Activated CD4-positive, alpha-beta T cell treated with anti-CD3 and anti-CD28 coated beads for 24 hours (primary cell): ENCODE data around the gene NR2C1.
"Not testable (repeated sequence)": the region's sequence is repeated elsewhere in the genome, so short reads cannot be mapped to it uniquely, and the experiment has no call there.

Source experiments
- DNase-seq, 2 donors: peaks; one replicate each; pipeline ENCODE4 v3.0.0-alpha.2; 2020; ENCODE audit warnings: low read depth in 2 of 2

NR2C1 gene

DNA sequence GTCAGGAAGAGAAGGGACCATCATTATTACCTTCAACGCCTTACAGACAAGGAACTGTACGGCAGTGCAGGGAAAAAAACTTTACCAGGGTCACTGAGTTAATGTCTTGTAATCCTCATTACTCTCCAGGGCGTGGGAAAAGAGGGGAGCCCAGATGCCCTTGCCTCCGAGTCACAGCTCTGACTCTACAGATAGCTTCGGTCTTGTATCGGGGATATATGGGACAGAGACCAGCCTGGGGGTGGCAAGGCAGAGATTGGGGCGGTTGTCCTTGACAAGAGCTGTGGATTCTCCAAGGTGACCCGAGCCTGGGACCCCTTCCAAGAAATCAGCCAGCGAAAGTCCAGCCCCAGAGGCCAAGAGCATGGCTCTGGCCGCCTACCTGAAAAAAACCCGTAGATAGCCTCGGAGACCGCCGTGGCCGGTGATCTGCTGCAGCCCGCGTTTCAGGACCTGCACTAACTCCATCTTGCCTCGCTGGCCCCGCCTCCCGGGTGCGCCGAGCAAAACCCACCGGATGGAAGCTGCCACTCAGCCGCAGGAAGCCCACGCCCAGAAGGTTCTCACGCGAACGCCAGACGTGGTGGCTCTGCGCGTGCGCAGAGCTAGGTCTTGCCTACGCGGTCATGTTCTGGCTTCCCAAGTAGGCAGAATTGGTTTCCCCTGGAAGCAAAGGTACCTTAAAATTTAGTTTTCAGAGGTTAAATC, 70.1 kb downstream of the NR2C1 start, which contains the start of gene NDUFA12:
Gene NDUFA12, minus strand, starts transcription at position 485 of the 708 bp plus-strand sequence. Its CDS starts 17 bp downstream, at position 468.
- peak; percentile 88 to 93 for DNase-seq

DNA sequence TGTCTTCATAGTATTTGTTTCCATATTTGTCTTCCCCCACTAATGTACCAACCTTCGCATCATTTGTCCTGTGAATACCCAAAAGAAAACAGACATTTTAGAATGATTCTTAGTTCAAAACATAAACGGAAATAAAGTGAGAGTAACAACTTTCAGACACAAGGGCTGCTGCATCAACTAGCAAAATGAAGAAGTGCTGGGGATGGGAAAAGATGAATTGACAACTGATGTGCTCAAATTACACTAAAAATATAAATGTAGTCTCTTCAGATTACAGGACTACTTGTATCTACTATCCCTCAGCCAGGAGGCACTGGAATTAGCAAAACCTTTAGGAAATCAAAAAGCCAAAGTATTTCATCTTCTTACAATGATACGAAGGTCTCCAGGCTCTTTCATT, 70.7 kb downstream of the NR2C1 start:
- no peak for DNase-seq

DNA sequence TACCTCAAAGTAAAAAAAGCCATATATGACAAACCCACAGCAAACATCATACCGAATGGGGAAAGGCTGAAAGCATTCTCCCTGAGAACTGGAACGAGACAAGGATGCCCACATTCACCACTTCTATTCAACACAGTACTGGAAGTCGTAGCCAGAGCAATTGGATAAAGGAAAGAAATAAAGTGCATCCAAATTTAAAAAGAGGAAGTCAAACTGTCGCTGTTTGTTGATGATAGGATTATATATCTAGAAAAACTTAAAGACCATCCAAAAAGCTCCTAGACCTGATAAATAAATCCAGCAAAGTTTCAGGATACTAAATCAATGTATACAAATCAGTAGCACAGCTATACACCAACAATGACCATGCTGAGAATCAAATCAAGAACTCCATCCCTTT, 75.1 kb downstream of the NR2C1 start:
- no peak for DNase-seq

DNA sequence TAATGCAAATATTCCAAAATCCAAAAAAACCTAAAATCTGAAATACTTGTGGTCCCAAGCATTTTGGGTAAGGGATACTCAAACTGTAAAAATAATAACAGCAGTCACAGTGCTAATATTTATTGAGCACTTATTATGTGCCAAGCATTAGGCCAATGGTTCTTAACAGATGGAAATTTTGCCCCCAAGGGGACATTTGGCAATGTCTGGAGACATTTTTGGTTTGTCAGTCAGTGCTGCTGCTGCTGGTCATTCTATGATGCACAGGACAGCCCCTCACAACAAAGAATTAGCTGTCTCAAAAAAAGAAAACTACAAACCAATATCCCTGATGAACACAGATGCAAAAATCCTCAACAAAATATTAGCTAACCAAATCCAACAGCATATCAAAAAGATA, 75.7 kb downstream of the NR2C1 start:
- no peak for DNase-seq

DNA sequence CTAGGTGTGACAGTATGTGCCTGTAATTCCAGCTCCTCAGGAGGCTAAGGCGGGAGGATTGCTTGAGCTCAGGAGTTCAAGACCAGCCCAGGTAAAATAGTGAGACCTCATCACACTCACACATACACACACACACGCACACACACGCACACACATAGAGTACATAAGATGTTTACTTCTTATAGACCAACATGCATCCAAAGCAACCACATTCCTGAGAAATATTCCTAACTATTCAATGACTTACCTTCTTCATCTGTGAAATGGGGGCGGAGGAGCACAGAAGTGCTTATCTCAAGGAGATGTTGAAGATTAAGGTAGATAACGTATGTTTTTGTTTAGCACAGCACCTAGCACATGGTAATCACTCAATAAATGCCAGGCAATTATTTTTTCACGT, 76.4 kb downstream of the NR2C1 start:
- DNase-seq = no peak

DNA sequence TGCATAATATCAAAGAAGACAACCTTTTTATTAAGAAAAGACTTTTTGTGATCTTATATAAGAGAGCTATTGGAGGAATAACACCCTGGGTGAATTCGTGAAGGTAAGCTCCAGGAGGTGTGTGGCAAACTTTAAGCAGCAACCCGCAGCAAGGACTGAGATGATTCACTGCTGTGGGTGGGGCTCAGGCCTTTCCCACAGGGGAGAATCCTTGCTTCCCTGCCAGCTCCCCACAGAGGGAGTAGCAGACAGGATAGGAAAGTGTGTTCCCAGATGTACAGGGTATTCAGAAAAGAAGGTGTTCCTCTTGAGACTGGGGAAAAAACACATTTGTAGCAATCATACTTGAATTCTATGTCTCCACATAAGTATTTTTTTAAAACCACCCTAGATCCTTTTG, 79.1 kb downstream of the NR2C1 start:
- no peak for DNase-seq

DNA sequence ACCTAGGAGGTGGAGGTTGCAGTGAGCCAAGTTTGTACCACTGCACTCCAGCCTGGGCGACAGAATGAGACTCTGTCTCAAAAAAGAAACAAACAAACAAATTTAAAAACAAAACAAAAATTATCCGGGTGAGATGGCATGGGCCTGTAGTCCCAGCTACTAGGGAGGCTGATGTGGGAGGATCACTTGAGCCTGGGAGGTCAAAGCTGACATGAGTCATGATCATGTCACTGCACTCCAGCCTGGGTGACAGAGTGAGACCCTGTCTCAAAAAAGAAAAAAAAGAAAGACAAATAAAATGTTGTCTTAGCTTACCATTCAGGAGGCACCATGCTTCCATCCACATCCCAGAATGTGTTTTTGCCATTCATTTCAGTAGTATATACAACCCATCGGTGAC, 79.6 kb downstream of the NR2C1 start:
- not testable (repeated sequence) for DNase-seq

DNA sequence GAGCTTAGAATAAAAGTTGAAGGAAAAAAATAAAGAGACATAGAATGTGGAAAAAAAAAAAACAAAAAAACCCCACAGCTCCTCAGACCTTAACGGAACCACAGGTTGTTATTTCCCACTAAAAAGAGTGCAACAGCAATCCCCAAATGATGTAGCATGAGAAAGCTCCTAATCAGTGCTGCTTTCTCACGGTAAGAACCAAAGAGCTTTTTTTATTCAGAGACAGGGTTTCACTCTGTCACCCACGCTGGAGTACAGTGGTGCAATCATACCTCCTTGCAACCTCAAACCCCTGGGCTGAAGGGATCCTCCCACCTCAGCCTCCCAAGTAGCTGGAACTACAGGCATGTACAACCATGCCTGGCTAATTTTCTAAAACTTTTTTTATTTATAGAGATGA, 83.2 kb downstream of the NR2C1 start:
- no peak for DNase-seq

DNA sequence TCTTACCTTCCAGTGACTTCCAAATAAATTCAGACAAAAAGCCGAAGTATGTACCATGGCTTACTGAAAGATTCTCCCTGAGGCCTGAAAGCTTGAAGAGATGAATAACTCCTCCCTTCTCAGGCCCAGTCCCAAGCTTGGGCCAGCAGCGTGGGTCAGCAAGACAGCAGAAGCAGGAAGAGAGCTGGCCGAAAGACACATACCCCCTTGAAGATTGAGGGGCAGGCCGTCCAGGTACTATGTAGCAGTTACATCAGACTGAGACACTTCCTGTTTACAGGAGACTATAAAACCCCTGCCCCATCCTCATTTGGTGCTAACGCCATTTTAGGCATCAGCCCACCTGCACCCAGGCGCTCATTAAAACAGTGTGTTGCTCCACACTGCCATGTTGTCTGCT, 84.9 kb downstream of the NR2C1 start:
- DNase-seq = no peak

DNA sequence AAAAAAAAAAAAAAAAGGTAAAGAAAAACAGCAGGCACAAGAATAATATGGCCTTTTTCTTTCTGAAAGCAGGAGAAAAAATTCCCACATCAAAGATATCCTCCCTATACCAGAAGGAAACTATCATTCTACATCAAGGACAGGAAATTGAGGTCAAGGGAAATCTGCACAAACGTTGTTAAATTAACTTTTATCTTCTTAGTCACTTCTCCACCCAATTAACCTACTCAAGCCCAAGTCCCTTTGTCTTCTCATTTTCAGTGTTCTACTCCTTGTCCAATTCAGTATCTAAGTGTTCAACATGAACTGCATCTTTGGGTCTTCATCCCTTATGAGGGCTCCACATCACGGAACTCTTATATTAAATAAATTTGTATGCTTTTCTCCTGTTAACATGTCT, 85.6 kb downstream of the NR2C1 start:
- no peak for DNase-seq

DNA sequence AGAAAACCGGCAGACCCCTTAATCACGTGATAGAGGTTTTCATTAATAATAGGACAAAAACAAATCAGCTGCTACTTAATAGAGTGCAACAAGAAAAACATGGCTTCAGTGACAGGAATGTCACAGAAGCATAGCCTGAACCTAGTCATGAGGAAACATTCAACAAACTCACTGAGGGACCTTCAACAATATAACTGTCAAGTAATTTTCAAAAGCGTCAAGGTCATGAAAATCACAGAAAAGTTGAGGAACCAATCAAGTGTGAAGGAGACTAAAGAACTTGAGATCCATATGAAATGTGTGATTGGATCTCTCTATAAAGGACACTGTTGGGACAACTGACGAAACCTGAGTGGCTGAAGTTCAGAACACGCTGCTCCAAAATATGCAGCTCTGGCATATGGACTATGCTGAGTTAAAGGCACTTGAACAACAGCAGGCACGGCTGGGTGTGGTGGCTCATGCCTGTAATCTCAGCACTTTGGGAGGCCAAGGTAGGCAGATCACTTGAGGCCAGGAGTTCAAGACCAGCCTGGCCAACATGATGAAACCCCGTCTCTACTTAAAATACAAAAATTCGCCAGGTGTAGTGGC, 86.2 kb downstream of the NR2C1 start:
- DNase-seq = no peak

DNA sequence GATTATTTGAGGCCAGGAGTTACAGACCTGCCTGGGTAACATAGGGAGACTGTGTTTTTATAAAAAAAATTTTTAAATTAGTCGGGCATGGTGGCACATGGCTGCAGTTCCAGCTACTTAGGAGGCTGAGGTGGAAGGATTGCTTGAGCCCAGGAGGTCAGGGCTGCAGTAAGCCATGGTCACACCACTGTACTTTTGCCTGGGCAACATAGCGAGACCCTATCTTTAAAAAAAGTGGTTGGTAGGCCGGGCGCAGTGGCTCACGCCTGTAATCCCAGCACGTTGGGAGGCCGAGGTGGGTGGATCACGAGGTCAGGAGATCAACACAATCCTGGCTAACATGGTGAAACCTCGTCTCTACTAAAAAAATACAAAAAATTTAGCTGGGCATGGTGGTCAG, 88.3 kb downstream of the NR2C1 start:
- not testable (repeated sequence) for DNase-seq

DNA sequence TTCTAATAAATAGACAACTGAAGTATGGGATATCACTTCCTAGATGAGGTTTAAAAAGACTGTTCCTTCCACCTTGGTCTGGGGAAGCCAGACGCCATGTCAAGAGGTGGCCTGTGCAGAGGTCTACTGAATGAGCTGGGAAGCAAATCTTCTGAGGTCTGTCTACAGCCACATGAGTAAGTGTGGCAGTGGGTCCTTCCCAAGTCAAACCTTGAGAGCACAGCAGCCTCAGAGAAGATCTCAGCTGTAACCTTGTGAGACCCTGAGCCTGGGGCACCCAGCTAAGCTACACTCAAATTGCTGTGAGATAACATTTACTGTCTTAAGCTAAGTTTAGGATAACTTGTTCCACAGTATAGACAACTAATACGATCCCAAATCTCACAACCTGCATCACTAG, 90.1 kb downstream of the NR2C1 start:
- DNase-seq = no peak

DNA sequence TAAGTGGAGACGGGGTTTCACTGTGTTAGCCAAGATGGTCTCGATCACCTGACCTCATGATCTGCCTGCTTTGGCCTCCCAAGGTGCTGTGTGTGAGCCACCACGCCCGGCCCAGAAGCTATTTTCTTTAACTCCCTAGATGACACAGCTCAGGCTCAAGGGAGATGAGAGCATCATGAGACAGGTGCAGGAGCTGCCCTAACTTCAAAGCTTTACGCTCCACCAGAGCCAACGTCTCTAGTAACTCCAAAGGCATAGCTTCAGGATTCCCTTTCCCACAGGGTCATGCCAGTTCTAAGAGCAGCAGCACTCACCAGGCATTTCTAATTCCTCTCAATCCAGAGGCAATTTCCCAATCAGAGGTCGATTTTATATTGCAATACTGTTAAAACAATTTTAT, 91.0 kb downstream of the NR2C1 start:
- no peak for DNase-seq

DNA sequence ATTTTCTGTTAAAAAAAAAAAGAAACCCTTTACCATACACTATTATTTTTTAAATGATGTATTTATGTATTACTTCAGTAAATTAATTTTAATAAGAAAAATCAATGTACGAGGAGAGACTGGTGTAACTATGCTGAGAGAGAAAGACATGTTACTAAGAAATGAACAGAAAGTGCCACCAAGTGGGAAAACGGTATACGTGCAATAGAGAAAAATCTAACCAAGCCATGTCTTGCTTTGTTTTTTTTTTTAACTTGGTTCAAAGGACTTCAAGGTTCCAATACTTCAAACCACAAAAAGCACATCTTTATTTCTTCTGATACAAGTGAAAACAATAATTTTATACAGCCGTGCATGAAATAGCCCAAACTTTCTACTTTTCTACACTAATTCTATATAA, 92.8 kb downstream of the NR2C1 start:
- DNase-seq = no peak

DNA sequence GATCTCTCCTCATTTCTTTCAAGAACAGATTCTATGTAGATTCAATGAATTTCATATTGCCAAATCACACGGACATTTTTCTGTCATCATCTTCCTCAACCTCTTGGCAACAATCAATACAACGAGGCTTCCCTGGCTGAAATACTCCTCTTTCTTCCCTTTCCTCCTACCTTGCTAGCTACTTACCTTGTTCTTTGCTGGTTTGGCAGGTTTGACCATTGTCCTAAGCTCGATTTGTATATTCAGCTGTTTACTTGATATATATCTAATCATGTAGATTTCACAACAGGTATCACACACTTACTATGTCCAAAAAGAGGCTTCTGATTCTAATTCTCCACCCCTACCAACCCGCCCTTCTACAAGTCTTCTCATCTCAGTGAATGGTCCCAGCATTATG, 93.5 kb downstream of the NR2C1 start:
- DNase-seq = no peak

DNA sequence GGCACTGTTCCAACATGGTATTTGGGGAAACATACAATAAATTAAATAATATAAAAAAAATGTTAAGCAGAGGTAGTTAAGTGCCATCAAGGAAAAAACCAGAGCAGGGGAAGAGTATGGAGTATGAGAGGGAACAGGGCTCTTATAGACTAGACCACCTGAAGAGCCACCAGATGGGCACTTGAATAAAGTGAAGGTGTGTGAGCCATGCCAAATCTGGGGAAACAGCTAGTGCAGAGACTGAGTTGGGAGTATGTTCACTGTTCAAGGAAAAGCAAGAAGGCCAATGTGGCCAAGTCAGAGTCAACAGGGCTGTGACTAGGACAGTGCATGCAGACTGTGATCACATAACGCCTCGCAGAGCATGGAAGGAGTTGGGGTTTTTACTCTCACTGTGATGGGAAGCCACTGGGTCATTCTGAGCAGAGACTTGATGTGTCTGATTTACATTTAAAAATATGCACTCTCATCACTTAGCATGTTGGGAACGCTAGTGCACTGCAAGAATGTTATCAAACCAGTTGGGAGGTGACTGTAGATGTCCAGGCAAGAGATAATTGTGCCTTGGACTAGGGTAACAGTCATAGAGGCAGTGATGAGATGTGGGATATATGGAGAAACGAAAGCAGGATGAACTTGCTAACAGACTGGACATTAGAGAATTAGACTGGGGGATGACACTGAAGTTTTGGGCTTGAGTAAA, 95.5 kb downstream of the NR2C1 start:
- DNase-seq = no peak

DNA sequence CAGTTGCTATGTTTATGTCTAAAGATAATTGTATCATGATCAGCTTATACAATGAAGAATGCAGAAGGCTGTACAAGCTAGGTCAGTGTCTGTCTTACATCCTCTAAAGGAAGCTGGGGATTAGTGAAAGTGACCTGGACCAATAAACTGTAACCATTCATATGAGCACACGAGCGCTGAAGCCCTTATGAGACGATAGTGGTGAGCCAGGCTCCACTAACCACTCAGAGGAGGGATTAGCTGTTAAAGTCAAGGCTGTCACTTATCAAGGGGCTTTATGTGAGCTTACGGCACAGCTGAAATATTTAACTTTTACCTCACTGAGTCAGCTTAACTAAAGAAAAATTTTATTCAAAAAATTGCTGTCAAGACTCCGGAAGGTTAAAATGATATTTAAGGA, 100.2 kb downstream of the NR2C1 start:
- no peak for DNase-seq

DNA sequence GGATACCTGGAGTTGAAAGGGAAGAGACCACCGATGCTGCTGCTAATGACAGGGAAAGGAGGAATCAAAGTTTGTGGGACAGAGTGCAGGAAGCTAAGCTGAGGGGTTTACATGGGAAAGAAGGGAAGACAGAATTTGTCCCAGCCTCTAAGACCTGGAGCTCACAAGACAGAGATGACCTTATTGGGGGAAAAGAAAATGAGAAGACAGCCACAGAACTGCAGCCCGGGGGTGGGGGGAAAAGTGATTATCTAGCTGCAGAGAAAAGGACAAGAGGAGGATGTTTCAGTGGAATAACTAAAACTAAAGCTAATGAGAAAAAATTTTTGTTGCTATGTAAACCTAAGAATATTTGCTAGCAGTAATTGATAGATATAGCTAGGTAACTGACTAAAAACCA, 100.6 kb downstream of the NR2C1 start:
- no peak for DNase-seq

DNA sequence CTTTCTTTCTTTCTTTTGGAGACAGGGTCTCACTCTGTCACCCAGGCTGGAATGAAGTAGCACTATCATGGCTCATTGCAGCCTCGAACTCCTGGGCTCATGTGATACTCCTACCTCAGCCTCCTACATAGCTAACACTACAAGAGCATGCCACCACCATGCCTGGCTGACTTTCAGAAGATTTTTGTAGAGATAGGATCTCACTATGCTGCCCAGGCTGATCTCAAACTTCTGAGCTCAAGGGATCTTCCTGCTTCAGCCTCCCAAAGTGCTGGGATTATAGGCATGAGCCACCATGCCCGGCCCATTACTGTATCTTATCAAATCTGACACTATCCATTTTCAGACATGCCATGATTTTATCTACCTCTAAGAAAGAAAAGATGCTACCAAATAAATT, 101.5 kb downstream of the NR2C1 start:
- no peak for DNase-seq

DNA sequence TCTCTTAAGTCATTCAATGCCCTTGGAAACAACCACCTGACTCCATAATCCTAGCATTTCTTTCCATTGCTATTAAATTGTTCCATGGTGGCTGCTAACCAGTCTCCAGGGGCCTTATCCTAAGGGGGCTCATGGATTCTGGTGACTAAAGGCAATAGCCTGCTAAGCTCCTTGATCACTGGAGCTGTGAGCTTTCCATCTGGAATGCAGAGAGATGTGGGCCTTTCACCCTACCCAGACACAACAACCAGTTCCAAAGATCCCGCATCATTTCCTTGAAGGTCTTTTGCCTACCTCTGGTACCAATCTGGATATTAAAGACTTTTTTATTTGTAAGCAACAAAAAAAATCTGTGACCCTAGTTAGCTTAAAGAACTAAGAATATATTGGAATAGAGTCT, 102.9 kb downstream of the NR2C1 start:
- no peak for DNase-seq
